Sigmoid colon (tissue), 7 donors: ENCODE data around the gene MST1. TPM values are rescaled to one million over a fixed set of nuclear protein-coding genes. Genes with fewer than 3 reads are reported as not detected.

Experiments
- DNase-seq: peaks from one replicate; pipeline ENCODE4 v3.0.0-alpha.2; 2019
- H3K27ac ChIP-seq, 4 donors: fragments of 200-600 bp; sonication (generic); one replicate each; pipeline ENCODE4 v1.5.1; 2016 to 2019; ENCODE audit warnings: mild to moderate bottlenecking in 1 of 4
- H3K27me3 ChIP-seq, 3 donors: fragments of 200-600 bp; sonication (generic); one replicate each; pipeline ENCODE4 v1.5.1; 2019; ENCODE audit warnings: mild to moderate bottlenecking in 1 of 3
- H3K36me3 ChIP-seq, 4 donors: fragments of 200-600 bp; sonication (generic); one replicate each; pipeline ENCODE4 v1.5.1; 2016 to 2019
- H3K4me1 ChIP-seq, 4 donors: fragments of 200-600 bp; sonication (generic); one replicate each; pipeline ENCODE4 v1.5.1; 2017 to 2019
- H3K4me3 ChIP-seq, 4 donors: fragments of 200-600 bp; sonication (generic); one replicate each; pipeline ENCODE4 v1.5.1; 2017 to 2019; ENCODE audit warnings: mild to moderate bottlenecking in 2 of 4, moderate library complexity in 1 of 4
- H3K9me3 ChIP-seq, 4 donors: fragments of 200-600 bp in 3 of 4; sonication (generic) in 3 of 4; one replicate each; pipeline versions ENCODE4 v1.5.1 to v1.6.1; 2013 to 2019
- CTCF ChIP-seq, 4 experiments: fragments of 450-650 bp in 3 of 4; fragments of 200-600 bp in 1 of 4; IDR thresholded peaks; one replicate each; pipeline ENCODE4 v1.5.1; 2016 to 2019; ENCODE audit warnings: antibody characterized with exemption in 4 of 4, mild to moderate bottlenecking in 3 of 4, moderate library complexity in 2 of 4
- EP300 ChIP-seq, 4 donors: sonication (generic); formaldehyde crosslinking; IDR thresholded peaks; one replicate each; pipeline ENCODE4 v1.6.1; 2017; ENCODE audit warnings: antibody characterized with exemption in 4 of 4
- POLR2A ChIP-seq, 2 donors: fragments of 450-650 bp; IDR thresholded peaks; one replicate each; pipeline ENCODE4 v1.6.1; 2016; ENCODE audit warnings: antibody characterized with exemption in 2 of 2, mild to moderate bottlenecking in 2 of 2, moderate library complexity in 2 of 2
- POLR2AphosphoS5 ChIP-seq, 4 donors: sonication (generic); formaldehyde crosslinking; IDR thresholded peaks; one replicate each; pipeline ENCODE4 v1.6.1; 2017; ENCODE audit warnings: antibody characterized with exemption in 4 of 4
- WGBS, 2 donors: extraction: QIAGEN DNeasy Blood & Tissue Kit; methylation state at CpG; one replicate each; pipeline ENCODE4 v1.1.7; 2013; 5-methylcytosine and 5-hydroxymethylcytosine counted together
- intact Hi-C: fragments of 100-400 bp; cut with DNase I; formaldehyde crosslinking; loops from one replicate; pipeline ENCODE4 v1.15.1; 2023
- polyA plus RNA-seq, 3 donors: library from polyadenylated mRNA; stranded (reverse); fragments of 200-250 nt; gene quantifications; one replicate each; pipeline ENCODE4 v1.2.3, GENCODE V29; 2013
- total RNA-seq, 4 donors: library from RNA; depleted of rRNA; stranded (reverse); fragments of >200 nt; gene quantifications; one replicate each; pipeline ENCODE4 v1.1.0, GENCODE V29; 2016
- donor health status: healthy with polysubstance abuse.
- donor health status: Bipolar disorder and iron deficiency.
- donor health status: healthy.

MST1 gene
- total and polyA plus RNA-seq, 7 donors, result 3.0 to 18.1 (median 7.7) TPM; not detected in 1

DNA sequence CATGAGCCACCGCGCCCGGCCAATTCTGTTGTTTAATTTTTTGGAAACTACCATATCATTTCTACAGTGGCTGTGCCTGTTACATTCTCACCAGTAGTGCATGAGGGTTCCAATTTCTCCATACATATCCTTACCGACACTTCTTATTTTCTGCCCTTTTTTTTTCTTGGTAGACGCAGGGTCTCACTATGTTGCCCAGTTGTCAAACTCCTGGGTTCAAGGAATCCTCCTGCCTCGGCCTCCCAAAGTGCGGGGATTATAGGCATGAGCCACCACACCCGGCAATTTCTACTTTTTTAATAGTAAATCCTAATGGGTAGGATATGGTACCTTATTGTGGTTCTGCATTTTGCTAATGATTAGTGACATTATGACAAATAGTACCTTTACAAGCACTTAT, 20.6 kb upstream of the MST1 start:
- Histone ChIP-seq H3K4me3 (no peak overlapping the region), H3K4me1 (no peaks in the 10 kb centered on the region), H3K27ac (no peak overlapping the region), H3K27me3 (no peaks in the 10 kb centered on the region), H3K36me3 (peaks cover 0 to 47% (median 5%) of the 10 kb centered on the region in 4 donors), H3K9me3 (no peaks in the 10 kb centered on the region)
- no peak for DNase-seq
- 91 to 98% methylated on average over 8 of the region's 8 CpGs for WGBS, 2 donors
- no peak for TF ChIP-seq CTCF (IDR thresholded peaks at IDR 0.05)
- intact Hi-C loops, result no loop called here

DNA sequence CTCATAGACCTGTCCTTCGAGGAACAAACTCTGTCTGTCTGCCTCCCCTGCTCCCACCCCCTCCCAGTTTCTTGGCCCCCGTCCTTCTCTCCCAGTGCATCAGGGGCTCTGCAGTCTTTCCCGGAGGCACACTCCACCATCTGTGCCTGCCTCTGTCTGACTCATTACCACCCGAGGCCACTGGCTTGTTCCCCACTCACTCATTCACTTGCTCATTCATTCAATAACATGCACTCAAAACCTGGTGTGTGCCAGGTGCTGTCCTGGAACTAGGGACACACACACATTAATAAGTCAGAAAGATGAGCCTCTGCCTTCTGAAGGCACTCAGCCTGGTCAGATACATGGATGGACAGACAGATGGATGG, 17.8 kb upstream of the MST1 start:
- Histone ChIP-seq H3K4me3 (no peak overlapping the region), H3K36me3 (peaks cover 0 to 56% (median 14%) of the 10 kb centered on the region in 4 donors), H3K4me1 (peaks cover 0 to 2% (median 0%) of the 10 kb centered on the region in 4 donors), H3K9me3 (no peaks in the 10 kb centered on the region), H3K27me3 (no peaks in the 10 kb centered on the region), H3K27ac (no peak overlapping the region)
- intact Hi-C loops, result no loop called here
- DNase-seq, result no peak
- WGBS, 2 donors, result 83 to 87% methylated on average over 4 of the region's 4 CpGs
- TF ChIP-seq POLR2A (IDR thresholded peaks at IDR 0.05) (no peak), EP300 (IDR thresholded peaks at IDR 0.05) (no peak), CTCF (IDR thresholded peaks at IDR 0.05) (no peak), POLR2AphosphoS5 (IDR thresholded peaks at IDR 0.05) (no peak)

DNA sequence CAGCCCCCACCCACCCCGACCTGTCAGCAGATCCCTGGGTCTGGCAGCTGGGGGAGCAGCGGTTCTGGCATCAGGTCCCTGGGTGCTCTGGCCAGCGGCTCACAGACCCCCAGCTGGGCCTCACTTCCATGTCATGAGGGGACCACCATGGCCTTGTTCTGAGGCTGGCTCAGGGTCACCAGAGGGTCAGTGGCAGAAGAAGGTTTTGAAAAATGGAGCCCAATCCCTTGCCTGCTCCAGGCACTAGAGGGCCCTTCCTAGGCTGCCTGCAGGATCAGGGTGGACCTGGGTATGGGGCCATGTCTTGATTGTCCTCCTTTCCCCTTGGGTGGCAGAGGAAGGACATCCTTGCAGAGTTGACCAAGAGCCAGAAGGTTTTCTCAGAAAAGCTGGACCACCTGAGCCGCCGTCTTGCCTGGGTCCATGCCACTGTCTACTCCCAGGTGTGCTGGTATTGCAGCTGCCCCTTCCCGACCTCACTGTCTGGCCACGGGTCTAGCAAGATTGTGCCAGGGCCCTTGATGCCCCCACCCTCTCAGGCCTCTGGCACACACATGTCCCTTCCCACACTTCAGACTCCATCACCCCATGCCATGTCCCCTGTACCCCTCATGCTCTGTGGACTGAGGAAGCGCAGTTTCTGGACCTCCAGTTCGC, 17.3 kb upstream of the MST1 start:
- Histone ChIP-seq H3K27me3 (no peaks in the 10 kb centered on the region), H3K9me3 (no peaks in the 10 kb centered on the region), H3K27ac (no peak overlapping the region), H3K36me3 (peaks cover 0 to 61% (median 17%) of the 10 kb centered on the region in 4 donors), H3K4me3 (no peak overlapping the region), H3K4me1 (peaks cover 0 to 2% (median 0%) of the 10 kb centered on the region in 4 donors)
- intact Hi-C loops, result no loop called here
- 89 to 93% methylated on average over 9 of the region's 9 CpGs for WGBS, 2 donors
- no peak for DNase-seq
- TF ChIP-seq CTCF (IDR thresholded peaks at IDR 0.05) (no peak), POLR2A (IDR thresholded peaks at IDR 0.05) (no peak), EP300 (IDR thresholded peaks at IDR 0.05) (no peak), POLR2AphosphoS5 (IDR thresholded peaks at IDR 0.05) (no peak)

DNA sequence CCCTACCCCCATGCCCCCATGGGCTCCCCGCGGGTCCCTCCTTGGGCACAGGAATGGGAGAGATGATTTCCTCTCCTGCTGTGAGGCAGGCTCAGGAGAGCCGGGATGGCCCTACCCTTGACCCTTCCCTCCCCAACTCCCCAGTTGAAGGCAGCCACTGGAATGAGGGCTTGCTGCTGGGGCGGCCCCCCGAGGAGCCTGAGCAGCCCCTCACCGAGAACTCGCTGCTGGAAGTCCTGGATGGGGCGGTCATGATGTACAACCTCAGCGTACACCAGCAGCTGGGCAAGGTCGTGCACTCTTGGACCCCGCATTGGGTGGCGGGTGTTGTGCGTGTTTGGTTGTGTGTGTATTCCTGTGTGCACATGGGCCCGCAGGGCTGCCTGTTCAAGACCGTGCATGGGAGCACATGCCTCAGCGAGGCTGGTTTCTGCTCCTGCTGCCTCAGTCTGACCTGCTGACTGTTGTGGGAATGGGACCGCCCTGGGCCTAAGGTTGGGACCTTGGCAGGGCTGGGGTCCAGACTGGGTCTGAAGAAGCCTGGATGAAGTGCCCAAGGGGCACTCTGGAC, 16.2 kb upstream of the MST1 start:
- WGBS, 2 donors, result 96% methylated on average over 17 of the region's 17 CpGs
- H3K4me3 ChIP-seq, result no peak overlapping the region
- peaks cover 0 to 2% (median 0%) of the 10 kb centered on the region in 4 donors for H3K4me1 ChIP-seq
- DNase-seq, result no peak
- H3K27ac ChIP-seq, result no peak overlapping the region
- H3K36me3 ChIP-seq, result peaks cover 0 to 62% (median 24%) of the 10 kb centered on the region in 4 donors
- no peaks in the 10 kb centered on the region for H3K9me3 ChIP-seq
- intact Hi-C loops, result no loop called here
- H3K27me3 ChIP-seq, result no peaks in the 10 kb centered on the region
- TF ChIP-seq POLR2AphosphoS5 (IDR thresholded peaks at IDR 0.05) (no peak), EP300 (IDR thresholded peaks at IDR 0.05) (no peak), CTCF (IDR thresholded peaks at IDR 0.05) (no peak), POLR2A (IDR thresholded peaks at IDR 0.05) (no peak)
